Measurements from ENCODE around the gene PLPP4. TPM values are rescaled to one million over a fixed set of nuclear protein-coding genes. Genes with fewer than 3 reads are reported as not detected.

PLPP4 gene
- polyA plus RNA-seq, 5 donors: 0.13 to 0.21 (median 0.18) TPM; not detected in 2

GRCh38 chr10:120456143-120456625 lies 843 bp upstream of the PLPP4 start:
- DNase-seq: peak in 1 of 2 donors; percentile 6

DNA sequence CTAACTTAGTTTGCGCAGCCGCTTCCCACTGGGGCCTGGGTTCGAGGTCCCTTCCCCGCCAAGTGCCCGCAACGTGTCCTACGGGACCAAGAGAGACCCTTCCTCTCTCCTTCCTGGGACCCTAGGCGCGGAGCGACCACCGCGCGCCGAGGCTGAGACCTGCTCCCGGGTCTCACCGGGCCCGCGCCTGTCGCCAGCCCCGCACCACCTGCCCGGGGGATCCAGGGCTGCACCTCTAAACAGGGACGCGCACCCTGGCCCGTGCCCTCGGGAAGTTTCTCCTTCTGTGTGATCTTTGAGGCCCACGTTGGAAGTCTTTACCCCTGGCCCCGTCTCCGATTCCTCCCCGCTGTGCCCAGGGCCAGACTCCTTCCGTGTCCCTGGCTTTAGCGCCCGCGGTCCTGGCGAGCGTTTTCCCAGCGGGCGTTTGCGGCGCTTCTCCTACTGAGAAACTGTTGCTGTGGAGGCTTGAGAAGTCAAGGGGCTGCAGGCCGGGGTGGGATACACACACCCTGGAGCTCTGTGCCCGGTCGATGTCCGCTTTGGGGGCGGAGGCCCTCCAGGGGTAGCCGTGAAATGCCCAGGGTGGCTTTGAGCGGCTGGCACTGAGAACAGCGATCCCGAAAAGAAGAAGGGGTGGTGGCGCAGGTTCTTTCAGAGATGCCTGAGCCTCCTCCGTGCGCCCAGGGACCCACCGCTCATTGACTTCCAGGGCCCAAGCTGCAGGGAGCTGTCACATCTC lies 575 bp downstream of the PLPP4 start:
- no peak for DNase-seq

DNA sequence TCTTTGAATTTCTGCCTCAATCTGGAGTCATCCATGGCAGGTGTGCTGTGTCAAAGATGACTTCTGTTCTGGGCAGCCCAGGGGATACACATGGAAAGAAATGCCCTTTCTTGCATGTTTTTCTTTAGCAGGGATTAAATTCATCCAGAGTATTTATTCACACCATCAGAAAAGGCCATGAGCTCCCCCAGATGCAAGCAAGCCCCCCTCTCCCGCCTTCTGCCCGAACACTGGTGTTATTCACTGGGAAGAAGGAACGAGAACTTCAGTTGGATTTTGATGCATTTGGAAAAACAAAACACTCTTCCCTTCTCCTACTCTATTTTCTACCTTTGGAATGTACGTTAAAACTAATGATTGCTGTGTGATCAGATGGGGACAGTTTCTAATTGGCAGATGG lies 1.4 kb downstream of the PLPP4 start:
- DNase-seq: no peak

DNA sequence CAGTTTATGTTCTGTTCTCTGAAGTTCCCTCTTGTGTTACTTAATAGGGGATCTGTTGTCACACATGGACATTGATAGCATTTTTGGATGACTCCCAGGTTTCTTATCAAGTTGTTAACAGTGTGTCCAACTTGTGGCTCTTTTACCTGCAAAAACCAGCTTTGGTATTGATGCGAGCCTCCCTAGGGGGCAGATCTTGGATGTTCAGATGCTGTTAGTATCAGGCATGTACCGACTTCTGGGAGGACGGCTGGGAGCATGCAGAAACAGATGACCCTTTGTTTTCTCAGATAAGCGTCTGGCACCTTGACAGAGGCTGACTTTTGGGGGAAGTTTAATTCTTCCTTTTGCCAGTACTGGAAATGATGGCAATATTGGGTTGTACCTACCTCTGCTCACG lies 2.2 kb downstream of the PLPP4 start:
- no peak for DNase-seq

DNA sequence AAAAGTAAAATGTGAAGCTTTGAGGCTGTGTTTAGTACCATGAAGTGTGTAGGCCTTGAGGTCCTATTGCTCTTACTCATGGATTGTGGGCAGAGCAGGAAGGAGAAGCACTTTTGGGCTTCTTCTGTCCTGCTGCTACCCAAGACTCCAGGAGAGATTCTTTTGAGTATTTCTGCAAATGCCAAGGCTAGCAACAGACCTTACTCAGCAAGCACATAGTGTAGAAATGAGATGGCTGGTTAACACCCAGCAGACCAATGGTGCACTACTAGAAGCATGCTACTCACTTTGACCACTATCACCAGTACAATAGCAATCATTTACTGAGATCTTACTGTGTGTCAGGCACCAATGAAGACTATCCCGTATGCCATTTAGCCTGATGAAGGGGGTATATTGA lies 3.2 kb downstream of the PLPP4 start:
- no peak for DNase-seq

DNA sequence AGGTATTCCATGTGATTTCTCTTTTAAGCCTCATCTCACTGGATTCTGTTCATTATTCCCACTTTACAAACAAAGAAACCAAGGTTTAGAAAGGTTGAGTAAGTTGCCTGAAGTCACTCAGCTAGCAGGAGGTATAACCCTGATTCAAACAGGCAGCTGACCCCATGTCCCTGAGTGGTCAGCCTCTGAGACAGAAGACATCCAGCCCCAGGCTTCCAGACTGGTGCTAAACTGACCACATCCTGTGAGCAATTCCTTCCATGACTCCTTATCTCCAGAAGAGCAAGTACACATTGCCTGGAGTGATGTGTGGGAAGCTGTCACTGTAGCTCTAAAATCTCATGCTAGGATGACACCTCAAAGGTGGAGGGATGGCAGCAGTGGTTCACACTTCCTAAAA lies 3.7 kb downstream of the PLPP4 start:
- DNase-seq: no peak

GRCh38 chr10:120462018-120462682 lies 5.1 kb downstream of the PLPP4 start:
- DNase-seq: no peak

GRCh38 chr10:120465138-120465537 lies 8.1 kb downstream of the PLPP4 start:
- DNase-seq: no peak

DNA sequence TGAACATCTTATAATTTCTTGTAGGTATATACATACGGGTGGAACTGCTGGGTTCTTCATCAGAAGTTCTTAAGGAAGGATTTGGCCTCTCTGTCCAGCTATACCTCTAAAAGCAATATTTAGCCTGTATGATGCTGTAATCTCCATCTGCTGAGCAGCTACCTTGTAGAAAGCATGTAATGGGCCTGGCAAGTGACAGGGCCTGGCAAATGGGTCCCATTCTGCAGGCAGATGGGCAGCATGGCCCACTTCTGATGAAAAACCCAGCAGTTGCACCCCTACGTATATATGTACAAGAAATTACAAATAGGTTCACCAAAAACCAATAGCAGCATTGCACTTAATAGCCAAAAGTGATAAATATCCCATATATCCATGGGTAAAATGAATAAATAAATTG lies 9.0 kb downstream of the PLPP4 start:
- DNase-seq: no peak

GRCh38 chr10:120473593-120473992 lies 16.6 kb downstream of the PLPP4 start:
- no peak for DNase-seq

DNA sequence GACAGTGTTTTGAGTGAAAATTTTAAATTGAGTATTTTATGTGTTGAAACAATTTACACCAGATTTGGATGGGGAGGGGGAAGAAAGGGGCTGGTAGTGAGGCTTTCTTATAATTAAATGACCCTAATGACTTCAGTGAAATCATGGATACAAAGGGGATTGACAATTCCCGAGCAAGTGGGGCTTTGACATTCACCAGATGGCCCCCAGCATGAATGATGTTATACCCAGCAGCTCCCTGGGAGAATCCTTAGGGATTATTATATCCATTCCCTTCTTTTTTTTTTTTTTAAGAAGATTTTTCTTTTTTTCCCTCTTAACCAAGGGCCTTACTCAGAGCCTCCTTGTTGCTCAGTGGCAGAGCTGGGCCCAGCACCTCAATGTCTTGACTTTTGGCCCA lies 17.9 kb downstream of the PLPP4 start:
- DNase-seq: no peak

DNA sequence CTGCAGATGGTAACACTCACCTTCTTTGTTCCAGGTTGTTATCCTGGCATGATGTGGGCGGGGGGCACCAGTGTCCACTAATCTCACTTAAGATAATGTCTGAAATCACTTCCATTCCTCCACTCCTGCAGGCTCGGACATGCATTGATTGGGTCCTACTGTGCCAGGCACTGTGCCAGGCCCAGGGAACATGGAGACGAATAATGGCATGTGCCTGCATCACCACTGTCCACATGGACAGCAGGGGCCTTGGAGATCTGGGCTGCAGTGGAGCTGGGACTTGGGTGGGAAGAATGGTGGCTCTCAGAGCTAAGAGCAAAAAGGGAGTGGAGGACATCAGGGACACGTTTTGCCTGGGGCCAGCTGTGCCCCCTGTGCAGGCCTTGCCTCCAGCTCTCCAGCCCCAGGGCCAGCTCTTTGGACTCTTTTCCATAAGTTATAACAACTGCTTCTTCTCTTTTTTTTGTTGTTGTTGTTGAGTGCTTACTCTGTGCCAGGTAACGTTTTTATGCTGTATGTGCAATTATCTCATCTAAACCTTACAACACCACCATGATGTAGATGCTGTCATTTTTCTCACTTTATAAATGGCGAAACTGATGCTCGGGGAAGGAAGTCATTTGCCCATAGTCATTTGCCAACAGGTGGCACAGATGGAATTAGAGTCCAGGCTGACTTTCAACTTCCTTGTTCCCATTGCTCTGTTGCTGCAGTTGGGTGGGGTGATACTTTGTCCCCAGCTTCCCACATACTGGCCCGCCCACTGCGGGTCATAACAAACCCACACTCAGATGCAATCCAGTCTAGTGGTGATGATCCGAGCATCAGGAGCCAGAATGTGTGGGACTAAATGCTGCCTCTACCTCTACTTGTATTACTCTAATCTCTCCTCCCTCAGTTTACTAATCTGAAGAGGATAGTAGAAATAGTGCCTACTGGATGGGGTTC lies 19.1 kb downstream of the PLPP4 start:
- DNase-seq: no peak

DNA sequence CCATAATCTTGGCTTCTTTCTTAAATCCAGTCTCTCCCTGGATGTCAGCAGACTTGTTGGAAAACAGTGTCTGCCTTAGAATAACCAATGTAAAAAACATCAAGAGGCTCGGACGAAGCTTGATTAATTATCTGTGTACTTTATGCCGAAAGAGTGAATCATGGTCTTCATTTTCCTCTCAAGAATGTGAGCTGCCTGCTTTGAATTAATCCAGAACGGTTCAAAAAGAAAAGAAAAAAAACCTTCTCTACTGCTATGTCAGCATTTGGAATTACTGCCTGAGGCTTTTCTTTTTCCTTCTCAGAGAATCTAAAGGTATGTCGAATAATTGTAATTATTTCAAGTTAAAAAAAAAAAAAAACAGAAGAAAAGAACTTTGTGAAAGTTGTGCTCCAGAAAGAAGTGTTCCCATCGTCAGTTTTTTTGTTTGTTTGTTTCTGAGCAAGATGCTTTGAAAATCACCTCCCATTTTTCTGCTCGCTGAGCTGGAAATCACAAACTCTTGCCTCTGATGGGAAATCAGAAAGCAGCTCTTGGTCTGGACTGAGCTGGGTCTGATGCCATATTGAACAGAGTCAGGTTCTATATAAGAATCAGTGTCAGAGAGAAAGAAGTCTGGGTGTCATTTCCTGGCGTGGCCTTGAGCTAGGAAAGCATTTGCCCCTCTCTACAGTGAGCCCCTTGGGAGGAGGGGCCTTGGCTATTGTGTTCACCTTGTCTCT lies 20.2 kb downstream of the PLPP4 start:
- no peak for DNase-seq

GRCh38 chr10:120477743-120478141 lies 20.7 kb downstream of the PLPP4 start:
- no peak for DNase-seq

GRCh38 chr10:120478386-120478785 lies 21.4 kb downstream of the PLPP4 start:
- DNase-seq: no peak

- DNase-seq: no peak
These were observed 22.5 kb downstream of the PLPP4 start for GRCh38 chr10:120479506-120479905.

GRCh38 chr10:120480065-120480600 lies 23.1 kb downstream of the PLPP4 start:
- DNase-seq: no peak

DNA sequence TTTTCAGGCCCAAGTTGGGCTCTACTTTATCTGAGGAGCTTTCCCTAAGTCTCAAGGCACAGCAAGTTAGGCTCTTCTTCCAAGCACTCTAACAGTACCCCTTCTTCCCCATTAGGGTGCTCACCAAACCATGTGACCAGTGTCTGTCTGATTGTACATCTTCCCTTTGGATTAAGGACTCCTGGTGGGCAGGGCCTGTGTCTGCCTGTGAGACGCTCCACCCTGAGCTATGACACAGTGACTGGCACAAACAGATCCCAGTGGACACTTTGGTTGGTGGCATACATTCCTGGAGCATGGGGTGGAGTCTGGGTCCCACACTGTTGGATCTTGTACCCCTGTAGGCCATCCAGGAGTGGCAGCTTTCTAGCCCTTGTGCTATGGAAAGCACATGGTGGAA lies 23.8 kb downstream of the PLPP4 start:
- no peak for DNase-seq

DNA sequence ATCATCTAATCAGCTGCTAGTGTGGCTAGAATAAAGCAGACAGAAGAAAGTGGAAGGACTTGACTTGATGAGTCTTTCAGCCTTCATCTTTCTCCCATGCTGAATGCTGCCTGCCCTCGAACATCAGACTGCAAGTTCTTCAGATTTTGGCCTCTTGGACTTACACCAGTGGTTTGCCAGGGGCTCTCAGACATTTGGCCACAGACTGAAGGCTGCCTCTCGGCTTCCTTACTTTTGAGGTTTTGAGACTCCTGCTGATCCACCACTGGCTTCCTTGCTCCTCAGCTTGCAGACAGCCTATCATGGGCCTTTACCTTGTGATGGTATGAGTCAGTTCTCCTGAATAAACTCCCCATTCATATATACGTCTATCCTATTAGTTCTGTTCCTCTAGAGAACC lies 26.0 kb downstream of the PLPP4 start:
- no peak for DNase-seq

GRCh38 chr10:120483651-120484301 lies 26.7 kb downstream of the PLPP4 start:
- no peak for DNase-seq

DNA sequence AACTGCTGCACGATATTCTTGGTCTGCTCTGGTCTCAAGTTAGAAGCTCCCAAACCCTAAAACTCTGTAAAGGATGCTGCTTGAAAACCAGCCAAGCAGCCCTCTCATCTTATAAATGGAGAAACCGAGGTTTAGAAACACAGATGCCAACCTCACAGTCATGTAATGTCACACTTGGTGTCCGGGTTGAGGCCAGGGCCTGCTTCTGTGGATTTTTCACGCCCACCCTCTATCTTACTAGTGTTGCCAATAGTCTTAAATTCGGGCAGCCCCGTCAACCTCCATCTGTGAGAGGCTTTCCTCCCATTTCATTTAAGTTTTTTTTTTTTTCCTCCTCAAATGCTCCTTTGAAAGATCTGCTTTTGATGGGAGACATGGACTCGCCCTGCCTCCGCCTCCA lies 28.9 kb downstream of the PLPP4 start:
- no peak for DNase-seq
